GM23248 (cell line): ENCODE measurements around the gene CILP.

Experiments used
- EZH2 ChIP-seq: fragments of 200-600 bp; sonication (generic); IDR thresholded peaks from 2 replicates; pipeline ENCODE4 v1.6.1; 2018; ENCODE audit warnings: antibody characterized with exemption, mild to moderate bottlenecking; ENCODE audit not compliant: insufficient read depth, poor library complexity, severe bottlenecking
- EZH2phosphoT487 ChIP-seq: fragments of 200-600 bp; sonication (generic); IDR thresholded peaks from 2 replicates; pipeline ENCODE4 v1.6.1; 2018; ENCODE audit warnings: antibody characterized with exemption, moderate library complexity, mild to moderate bottlenecking, low read depth; ENCODE audit not compliant: insufficient read depth

GRCh38 chr15:65156692-65157091 is 54.6 kb downstream of the CILP start:
- TF ChIP-seq EZH2phosphoT487: no peak
- TF ChIP-seq EZH2: no peak
